H1 (cell line): Measurements from ENCODE around the gene THTPA. TPM values are rescaled to one million over a fixed set of nuclear protein-coding genes. Genes with fewer than 3 reads are reported as not detected.

Experiments used
- CTCF ChIA-PET: fragments of 300-600 bp; sonication (Branson Sonifier 250); formaldehyde crosslinking; loops from one replicate; lab custom pipeline; 2021; ENCODE audit not compliant: partially characterized antibody; lab: Charles Lee
- POLR2A ChIA-PET: fragments of 300-600 bp; sonication (Branson Sonifier 250); formaldehyde crosslinking; loops from one replicate; lab custom pipeline; 2021; ENCODE audit warnings: inconsistent platforms; ENCODE audit not compliant: partially characterized antibody; lab: Charles Lee
- DNase-seq, 2 experiments: peaks; one replicate each; pipeline versions ENCODE4 v3.0.0 to v3.0.0-alpha.2; 2010 to 2022; ENCODE audit warnings: low spot score in 2 of 2, low read depth in 1 of 2, mixed read lengths in 1 of 2
- FAIRE-seq: peaks from 2 replicates; lab custom pipeline; 2011; peaks lifted over from hg19 to GRCh38; lab: Jason Lieb, UNC
- H2AFZ ChIP-seq: 2 replicates; pipeline ENCODE4 v1.8.1; 2012; ENCODE audit warnings: low read length, inconsistent platforms
- H2AK5ac ChIP-seq: 2 replicates; pipeline ENCODE4 v1.6.1; 2013; ENCODE audit warnings: low read depth, low read length
- H2BK120ac ChIP-seq: replicated peaks from 2 replicates; pipeline ENCODE3; 2013; ENCODE audit warnings: low read depth, low read length, inconsistent platforms
- H2BK12ac ChIP-seq: 2 replicates; pipeline ENCODE4 v1.6.1; 2013; ENCODE audit warnings: low read depth, low read length
- H2BK15ac ChIP-seq: 2 replicates; pipeline ENCODE4 v1.6.1; 2013; ENCODE audit warnings: low read length
- H2BK20ac ChIP-seq: 2 replicates; pipeline ENCODE4 v1.6.1; 2013; ENCODE audit warnings: low read length
- H2BK5ac ChIP-seq: 2 replicates; pipeline ENCODE4 v1.6.1; 2013; ENCODE audit warnings: low read depth, low read length
- H3K14ac ChIP-seq: 2 replicates; pipeline ENCODE4 v1.6.1; 2013; ENCODE audit warnings: inconsistent platforms; ENCODE audit not compliant: insufficient read length
- H3K18ac ChIP-seq: 2 replicates; pipeline ENCODE4 v1.6.1; 2013; ENCODE audit warnings: low read length; ENCODE audit errors: extremely low read depth
- H3K23ac ChIP-seq: 2 replicates; pipeline ENCODE4 v1.6.1; 2013; ENCODE audit warnings: inconsistent platforms; ENCODE audit not compliant: insufficient read length
- H3K23me2 ChIP-seq: 2 replicates; pipeline ENCODE4 v1.6.1; 2013; ENCODE audit warnings: low read depth, low read length
- H3K27ac ChIP-seq: 2 replicates; pipeline ENCODE4 v1.6.1; 2011; ENCODE audit warnings: low read depth, low read length, inconsistent platforms
- H3K27me3 ChIP-seq, 4 experiments: replicated peaks in 1 of 4; 1 replicate in 1 of 4; 2 replicates in 3 of 4; pipeline versions ENCODE4 v1.6.1 to v1.8.1; 2011 to 2013; ENCODE audit warnings: low read length in 3 of 4, mild to moderate bottlenecking in 3 of 4, inconsistent platforms in 2 of 4, mixed read lengths in 2 of 4, moderate library complexity in 1 of 4; ENCODE audit not compliant: control insufficient read depth in 3 of 4, insufficient read depth in 3 of 4; ENCODE audit errors: extremely low read depth in 1 of 4
- H3K36me3 ChIP-seq, 4 experiments: 2 replicates each; pipeline versions ENCODE4 v1.6.1 to v1.8.1; 2011 to 2013; ENCODE audit warnings: mild to moderate bottlenecking in 4 of 4, low read length in 3 of 4, moderate library complexity in 2 of 4, control low read depth in 1 of 4, inconsistent platforms in 1 of 4; ENCODE audit not compliant: insufficient read depth in 4 of 4, control insufficient read depth in 2 of 4
- H3K4ac ChIP-seq: replicated peaks from 2 replicates; pipeline ENCODE3; 2013; ENCODE audit warnings: low read length, low read depth, mixed read lengths, inconsistent platforms; ENCODE audit not compliant: insufficient read length
- H3K4me1 ChIP-seq, 4 experiments: replicated peaks in 1 of 4; 1 replicate in 1 of 4; 2 replicates in 3 of 4; pipeline versions ENCODE4 v1.6.1 to v1.8.1; 2011 to 2013; ENCODE audit warnings: low read length in 3 of 4, inconsistent platforms in 2 of 4, mixed read lengths in 1 of 4; ENCODE audit not compliant: insufficient read depth in 4 of 4, control insufficient read depth in 3 of 4
- H3K4me2 ChIP-seq, 2 experiments: 2 replicates each; pipeline versions ENCODE4 v1.6.1 to v1.8.1; 2011 to 2013; ENCODE audit warnings: low read depth in 2 of 2, low read length in 2 of 2, control low read depth in 1 of 2, inconsistent platforms in 1 of 2, mild to moderate bottlenecking in 1 of 2; ENCODE audit not compliant: insufficient read depth in 1 of 2
- H3K4me3 ChIP-seq, 4 experiments: fragments of 200-600, 300-600 bp in 1 of 4; sonication (generic), shearing (Covaris generic), sonication (Bioruptor Twin) in 1 of 4; 2 replicates each; pipeline versions ENCODE4 v1.5.1 to v1.8.1; 2011 to 2016; ENCODE audit warnings: low read length in 4 of 4, low read depth in 3 of 4, control low read depth in 2 of 4, inconsistent platforms in 2 of 4, mild to moderate bottlenecking in 2 of 4, mixed read lengths in 1 of 4, moderate library complexity in 1 of 4; ENCODE audit not compliant: insufficient read depth in 2 of 4; ENCODE audit errors: extremely low read depth in 1 of 4
- H3K56ac ChIP-seq: replicated peaks from 2 replicates; pipeline ENCODE3; 2013; ENCODE audit warnings: low read depth, mild to moderate bottlenecking, mixed read lengths, low read length, inconsistent platforms; ENCODE audit not compliant: insufficient read length
- H3K79me1 ChIP-seq: 2 replicates; pipeline ENCODE4 v1.6.1; 2013; ENCODE audit warnings: low read depth, low read length, control low read depth
- H3K79me2 ChIP-seq, 2 experiments: 2 replicates each; pipeline versions ENCODE4 v1.6.1 to v1.8.1; 2012 to 2013; ENCODE audit warnings: low read length in 2 of 2, mild to moderate bottlenecking in 2 of 2, inconsistent platforms in 1 of 2; ENCODE audit not compliant: insufficient read depth in 2 of 2, control insufficient read depth in 1 of 2
- H3K9ac ChIP-seq, 4 experiments: replicated peaks in 1 of 4; 1 replicate in 1 of 4; 2 replicates in 3 of 4; pipeline versions ENCODE4 v1.6.1 to v1.8.1; 2011 to 2013; ENCODE audit warnings: low read depth in 3 of 4, low read length in 3 of 4, control low read depth in 2 of 4, mild to moderate bottlenecking in 2 of 4, moderate library complexity in 2 of 4, inconsistent platforms in 1 of 4; ENCODE audit errors: extremely low read depth in 1 of 4
- H3K9me3 ChIP-seq, 2 experiments: 2 replicates each; pipeline versions ENCODE4 v1.6.1 to v1.8.1; 2012 to 2013; ENCODE audit warnings: mild to moderate bottlenecking in 2 of 2, moderate library complexity in 2 of 2, control low read depth in 1 of 2, inconsistent platforms in 1 of 2, low read depth in 1 of 2, low read length in 1 of 2, mixed read lengths in 1 of 2; ENCODE audit not compliant: insufficient read depth in 2 of 2
- H4K20me1 ChIP-seq, 2 experiments: replicated peaks in 1 of 2; 2 replicates each; pipeline versions ENCODE3 to v1.8.1; 2011 to 2013; ENCODE audit warnings: inconsistent platforms in 2 of 2, low read length in 2 of 2, mild to moderate bottlenecking in 1 of 2; ENCODE audit not compliant: insufficient read depth in 2 of 2, control insufficient read depth in 1 of 2
- H4K5ac ChIP-seq: 2 replicates; pipeline ENCODE4 v1.6.1; 2013; ENCODE audit warnings: low read length, low read depth, mixed read lengths, inconsistent platforms; ENCODE audit not compliant: insufficient read length
- H4K8ac ChIP-seq: 2 replicates; pipeline ENCODE4 v1.8.0; 2013; ENCODE audit warnings: mild to moderate bottlenecking, moderate library complexity, low read length, inconsistent platforms; ENCODE audit not compliant: insufficient read depth; ENCODE audit errors: extremely low read depth
- H4K91ac ChIP-seq: replicated peaks from 2 replicates; pipeline ENCODE3; 2013; ENCODE audit warnings: low read length, mixed read lengths, inconsistent platforms; ENCODE audit not compliant: insufficient read length
- BCL11A ChIP-seq, 2 experiments: IDR thresholded peaks; one replicate each; pipeline ENCODE4 v1.6.1; 2011; ENCODE audit warnings: low read depth in 2 of 2, low read length in 2 of 2, mild to moderate bottlenecking in 2 of 2
- CEBPB ChIP-seq: IDR thresholded peaks from 2 replicates; pipeline ENCODE4 v1.6.1; 2012; ENCODE audit warnings: low read depth, low read length
- EGR1 ChIP-seq: IDR thresholded peaks from 2 replicates; pipeline ENCODE4 v1.6.1; 2011; ENCODE audit warnings: low read depth, low read length, borderline replicate concordance
- KDM4A ChIP-seq: IDR thresholded peaks from one replicate; pipeline ENCODE4 v1.7.1; 2012; ENCODE audit warnings: low read depth, mild to moderate bottlenecking, moderate library complexity, low read length, inconsistent platforms; ENCODE audit not compliant: severe bottlenecking
- POLR2A ChIP-seq, 2 experiments: IDR thresholded peaks; 1 replicate in 1 of 2; 2 replicates in 1 of 2; pipeline ENCODE4 v1.6.1; 2011; ENCODE audit warnings: low read depth in 2 of 2, low read length in 2 of 2, mild to moderate bottlenecking in 2 of 2; ENCODE audit errors: control extremely low read depth in 1 of 2
- RBBP5 ChIP-seq: IDR thresholded peaks from 2 replicates; pipeline ENCODE4 v1.7.1; 2012; ENCODE audit warnings: low read depth, mild to moderate bottlenecking, inconsistent platforms, low read length, moderate library complexity, borderline replicate concordance
- SIRT6 ChIP-seq: IDR thresholded peaks from one replicate; pipeline ENCODE4 v1.7.1; 2012; ENCODE audit warnings: low read length, inconsistent platforms
- SIX5 ChIP-seq: IDR thresholded peaks from 2 replicates; pipeline ENCODE4 v1.6.1; 2011; ENCODE audit warnings: mild to moderate bottlenecking, low read depth, low read length
- TEAD4 ChIP-seq: IDR thresholded peaks from 2 replicates; pipeline ENCODE4 v1.6.1; 2012; ENCODE audit warnings: low read depth, low read length, inconsistent platforms, mixed read lengths
- YY1 ChIP-seq: IDR thresholded peaks from 2 replicates; pipeline ENCODE4 v1.6.1; 2011; ENCODE audit warnings: low read depth, mild to moderate bottlenecking, low read length
- WGBS, 2 experiments: shearing (Covaris generic) in 1 of 2; methylation state at CpG; one replicate each; pipeline versions ENCODE4 v1.1.6 to v1.1.7; 2013 to 2015; ENCODE audit warnings: low lambda C conversion rate in 2 of 2, mixed read lengths in 2 of 2, inconsistent platforms in 1 of 2, low coverage in 1 of 2, missing lambda C conversion rate in 1 of 2; ENCODE audit not compliant: insufficient replicate concordance in 2 of 2, insufficient coverage in 1 of 2, insufficient read length in 1 of 2; ENCODE audit errors: extremely low coverage in 1 of 2, missing lambda C conversion rate in 1 of 2; 5-methylcytosine and 5-hydroxymethylcytosine counted together
- polyA plus RNA-seq, 7 experiments: library from polyadenylated mRNA; depleted of rRNA in 3 of 7; stranded (reverse) in 5 of 7; unstranded in 2 of 7; fragments of >200 nt in 5 of 7; fragments of 200-250 nt in 2 of 7; gene quantifications; 1 replicate in 5 of 7; 2 replicates in 1 of 7; 4 replicates in 1 of 7; pipeline versions ENCODE4 v1.2.1 to v1.2.3, GENCODE V29; 2011 to 2013; ENCODE audit warnings: missing spikeins in 2 of 7, mixed read lengths in 2 of 7
- total RNA-seq: library from RNA; stranded (reverse); fragmentation: NEBNext Ultra II Directional; extraction: Animal tissue kit (Norgen Biotek cat#: 25700); gene quantifications from 2 replicates; pipeline ENCODE4 v1.2.1, GENCODE V29; 2021
- TF ChIP-seq, protein P1 (sequence below): IDR thresholded peaks from 2 replicates; pipeline ENCODE4 v1.6.1; 2011; ENCODE audit warnings: low read length, improper control_type of control experiment

THTPA gene
- total and polyA plus RNA-seq, 2 of the 8 experiments (the other 6 are each of a cell fraction or from before 2014, with no cell fraction given), result 16.6 to 19.0 TPM

DNA sequence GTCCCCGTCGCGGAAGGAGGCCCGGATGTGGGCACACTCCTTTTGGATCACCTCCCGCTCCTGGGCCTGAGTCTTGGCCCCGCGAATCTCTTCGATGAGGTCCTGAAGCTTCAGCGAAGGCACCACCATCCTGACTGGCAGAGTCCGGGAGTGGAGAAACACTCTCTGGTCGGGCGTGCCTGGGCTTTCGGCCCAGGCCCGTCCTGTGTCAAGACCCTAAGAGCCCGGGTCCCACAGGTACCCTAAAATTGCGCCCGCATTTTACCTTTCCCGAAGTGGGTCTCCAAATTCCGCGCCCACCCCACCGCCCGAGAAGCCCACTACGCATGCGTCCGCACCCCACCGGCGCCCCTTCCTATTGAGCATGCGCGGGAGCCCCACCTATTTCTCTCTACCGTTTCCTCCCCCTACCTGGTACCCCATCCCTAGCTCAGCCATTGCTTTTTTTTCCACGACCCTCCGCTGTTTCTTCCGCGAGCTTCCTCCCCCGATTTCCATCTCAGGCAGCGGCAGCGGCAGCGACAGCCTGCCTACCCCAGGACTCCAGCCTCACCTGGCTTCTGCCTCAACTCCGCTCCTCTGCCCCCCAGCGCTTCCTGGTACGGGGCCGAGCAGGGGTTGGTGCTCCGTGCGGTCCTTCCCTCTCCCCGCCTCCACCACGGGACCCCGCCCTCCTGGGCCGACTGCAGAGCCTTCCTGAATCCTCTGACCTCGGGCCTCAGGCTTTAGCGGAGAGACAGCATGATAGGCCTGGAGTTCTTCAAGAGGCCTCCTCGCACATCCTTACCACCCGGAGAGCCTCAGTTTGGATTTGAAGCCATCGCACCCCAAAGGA is 11.3 kb downstream of the THTPA start, which contains the start of gene AP1G2:
AP1G2 (minus strand) TSS at position 606 of the 835 bp plus-strand sequence; CDS start at position 129, 477 bp downstream.
- H3K9me3 ChIP-seq, result no peaks in the 10 kb centered on the region
- no peak for FAIRE-seq
- H2BK20ac ChIP-seq, result no peak within 1 kb of the TSS
- H4K8ac ChIP-seq, result peak within 1 kb of the TSS; percentile 81; the same call in 1 of the 2 replicates
- peak within 1 kb of the TSS; percentile 96 for H4K5ac ChIP-seq
- ChIA-PET POLR2A (interaction anchor here (0.6 to 52.7 kb wide), 13 partner anchors 10 to 628 kb away, joined by 3 to 1523 read pairs (median 5); partner anchors contain the start of genes NGDN, PABPN1, THTPA and ZFHX2), CTCF (interaction anchor here (0.7 to 70.5 kb wide), 7 partner anchors 8 to 343 kb away, joined by 3 to 2092 read pairs (median 4); partner anchors contain the start of gene NGDN)
- H3K4ac ChIP-seq, result peak within 1 kb of the TSS; percentile 32
- H3K56ac ChIP-seq, result peak within 1 kb of the TSS; percentile 82
- H2AK5ac ChIP-seq, result no peak within 1 kb of the TSS
- H3K23me2 ChIP-seq, result peaks cover 7% of the 10 kb centered on the region; the same call in 1 of the 2 replicates
- H2BK12ac ChIP-seq, result no peak within 1 kb of the TSS
- H4K20me1 ChIP-seq, result peaks cover 0 to under 1% of the 10 kb centered on the region in 2 experiments
- peak within 1 kb of the TSS; percentile 51 for H3K27ac ChIP-seq
- H3K23ac ChIP-seq, result no peak within 1 kb of the TSS
- no peaks in the 10 kb centered on the region for H3K79me2 ChIP-seq
- H3K4me2 ChIP-seq, result peak within 1 kb of the TSS; percentile 91 to 94
- H3K4me1 ChIP-seq, result peaks cover 8 to 21% (median 11%) of the 10 kb centered on the region in 4 experiments
- H3K79me1 ChIP-seq, result no peaks in the 10 kb centered on the region
- DNase-seq, result peak in 1 of 2 experiments; percentile 91
- H2BK15ac ChIP-seq, result no peak within 1 kb of the TSS
- H3K4me3 ChIP-seq, result peak within 1 kb of the TSS; percentile 52 to 81 (median 67)
- peaks cover 4 to 8% (median 6%) of the 10 kb centered on the region in 4 experiments; a peak in 4 of 8 replicates for H3K36me3 ChIP-seq
- no peak within 1 kb of the TSS for H3K14ac ChIP-seq
- H2BK120ac ChIP-seq, result no peak within 1 kb of the TSS
- WGBS, 2 experiments, result 3% methylated on average over 48 of the region's 53 CpGs; no CpG with 5 or more reads in 1 of the 2 experiments
- H3K18ac ChIP-seq, result peak within 1 kb of the TSS; percentile 95
- H2AFZ ChIP-seq, result no peak within 1 kb of the TSS
- H4K91ac ChIP-seq, result peak within 1 kb of the TSS; percentile 80
- H3K27me3 ChIP-seq, result no peaks in the 10 kb centered on the region
- peak within 1 kb of the TSS in 3 of 4 experiments; percentile 63 to 69 (median 66); a peak in 6 of 7 replicates for H3K9ac ChIP-seq
- peak within 1 kb of the TSS; percentile 94 for H2BK5ac ChIP-seq
- TF ChIP-seq BCL11A (IDR thresholded peaks at IDR 0.05; ENCODE audit: low read depth in 2 of 2, low read length in 2 of 2) (no peak), KDM4A (peak; percentile 71), EGR1 (no peak), RBBP5 (peak; percentile 70; the same call in 1 of the 2 replicates), SIRT6 (no peak), CEBPB (no peak), TEAD4 (0 out of 2 replicates have a peak, but pooled peaks have one; percentile 7), POLR2A (IDR thresholded peaks at IDR 0.05; ENCODE audit: control extremely low read depth in 1 of 2, low read depth in 2 of 2, low read length in 2 of 2) (peak; percentile 38 to 86), YY1 (0 out of 2 replicates have a peak, but pooled peaks have one; percentile 41), SIX5 (no peak)
- TF ChIP-seq, protein P1, sequence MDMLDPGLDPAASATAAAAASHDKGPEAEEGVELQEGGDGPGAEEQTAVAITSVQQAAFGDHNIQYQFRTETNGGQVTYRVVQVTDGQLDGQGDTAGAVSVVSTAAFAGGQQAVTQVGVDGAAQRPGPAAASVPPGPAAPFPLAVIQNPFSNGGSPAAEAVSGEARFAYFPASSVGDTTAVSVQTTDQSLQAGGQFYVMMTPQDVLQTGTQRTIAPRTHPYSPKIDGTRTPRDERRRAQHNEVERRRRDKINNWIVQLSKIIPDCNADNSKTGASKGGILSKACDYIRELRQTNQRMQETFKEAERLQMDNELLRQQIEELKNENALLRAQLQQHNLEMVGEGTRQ, result no peak
